EL (cell line): ENCODE results near the gene SPRY1.

ENCODE experiments used
- DNase-seq: peaks from one replicate; pipeline ENCODE4 v3.0.0-alpha.2; 2016

SPRY1 gene

GRCh38 chr4:123412091-123412505, 15.5 kb downstream of the SPRY1 start:
- DNase-seq = no peak

- DNase-seq = no peak
Observed at GRCh38 chr4:123412700-123413512, 16.3 kb downstream of the SPRY1 start.

- no peak for DNase-seq
Observed at GRCh38 chr4:123415576-123415975, 19.0 kb downstream of the SPRY1 start.

GRCh38 chr4:123415977-123416376, 19.4 kb downstream of the SPRY1 start:
- peak; percentile 71 for DNase-seq

GRCh38 chr4:123417813-123418212, 21.2 kb downstream of the SPRY1 start:
- no peak for DNase-seq

GRCh38 chr4:123418351-123418931, 21.8 kb downstream of the SPRY1 start:
- DNase-seq = peak; percentile 84

- DNase-seq = no peak
Observed at GRCh38 chr4:123419885-123420755, 23.5 kb downstream of the SPRY1 start.

GRCh38 chr4:123421227-123421936, 24.8 kb downstream of the SPRY1 start:
- peak; percentile 23 for DNase-seq

- DNase-seq = no peak
Observed at GRCh38 chr4:123421937-123422781, 25.6 kb downstream of the SPRY1 start.

- no peak for DNase-seq
Observed at GRCh38 chr4:123423819-123424218, 27.2 kb downstream of the SPRY1 start.

GRCh38 chr4:123427951-123428350, 31.4 kb downstream of the SPRY1 start:
- DNase-seq = no peak

GRCh38 chr4:123430031-123430430, 33.4 kb downstream of the SPRY1 start:
- no peak for DNase-seq

- DNase-seq = no peak
Observed at GRCh38 chr4:123430501-123430900, 33.9 kb downstream of the SPRY1 start.

GRCh38 chr4:123433573-123433972, 37.0 kb downstream of the SPRY1 start:
- no peak for DNase-seq

- DNase-seq = no peak
Observed at GRCh38 chr4:123433976-123434375, 37.4 kb downstream of the SPRY1 start.

- DNase-seq = no peak
Observed at GRCh38 chr4:123435246-123436113, 38.9 kb downstream of the SPRY1 start.

- no peak for DNase-seq
Observed at GRCh38 chr4:123438031-123438430, 41.4 kb downstream of the SPRY1 start.

GRCh38 chr4:123443401-123444289, 47.0 kb downstream of the SPRY1 start:
- no peak for DNase-seq

GRCh38 chr4:123444290-123444731, 47.7 kb downstream of the SPRY1 start:
- DNase-seq = peak; percentile 12
